Astrocyte (in vitro differentiated cells and primary cell): ENCODE data around the gene DYNLT1. TPM values are rescaled to one million over a fixed set of nuclear protein-coding genes. Genes with fewer than 3 reads are reported as not detected.

Source experiments
- DNase-seq: peaks from one replicate; pipeline ENCODE4 v3.0.0-alpha.2; 2010; ENCODE audit warnings: low read depth
- FAIRE-seq: peaks from 2 replicates; lab custom pipeline; 2011; peaks lifted over from hg19 to GRCh38; lab: Jason Lieb, UNC
- H2AFZ ChIP-seq: 2 replicates; pipeline ENCODE4 v1.6.0; 2012; ENCODE audit warnings: low read depth, low read length, inconsistent platforms
- H3K27ac ChIP-seq: 2 replicates; pipeline ENCODE4 v1.5.1; 2011; ENCODE audit warnings: low read depth, low read length, inconsistent platforms
- H3K27me3 ChIP-seq: 2 replicates; pipeline ENCODE4 v1.6.0; 2011; ENCODE audit warnings: low read length, inconsistent platforms; ENCODE audit not compliant: insufficient read depth
- H3K36me3 ChIP-seq: 2 replicates; pipeline ENCODE4 v1.5.1; 2011; ENCODE audit warnings: low read length, inconsistent platforms; ENCODE audit not compliant: insufficient read depth
- H3K4me1 ChIP-seq: 2 replicates; pipeline ENCODE4 v1.5.1; 2011; ENCODE audit warnings: low read length, inconsistent platforms; ENCODE audit not compliant: insufficient read depth
- H3K4me2 ChIP-seq: 2 replicates; pipeline ENCODE4 v1.6.0; 2012; ENCODE audit warnings: low read length, inconsistent platforms
- H3K4me3 ChIP-seq: 2 replicates; pipeline ENCODE4 v1.5.1; 2011; ENCODE audit warnings: low read depth, mild to moderate bottlenecking, low read length, inconsistent platforms; ENCODE audit not compliant: insufficient read depth
- H3K79me2 ChIP-seq: 2 replicates; pipeline ENCODE4 v1.6.0; 2012; ENCODE audit warnings: mild to moderate bottlenecking, low read length, inconsistent platforms; ENCODE audit not compliant: insufficient read depth
- H3K9ac ChIP-seq: 2 replicates; pipeline ENCODE4 v1.6.0; 2012; ENCODE audit warnings: mild to moderate bottlenecking, low read length, inconsistent platforms
- H3K9me3 ChIP-seq: 2 replicates; pipeline ENCODE4 v1.5.1; 2012; ENCODE audit warnings: low read depth, mild to moderate bottlenecking, low read length, inconsistent platforms; ENCODE audit not compliant: insufficient read depth
- H4K20me1 ChIP-seq: 2 replicates; pipeline ENCODE4 v1.6.0; 2012; ENCODE audit warnings: low read length, inconsistent platforms; ENCODE audit not compliant: insufficient read depth
- H3K27ac Mint-ChIP-seq: one replicate; pipeline ENCODE4 v1.8.0; 2021; ENCODE audit warnings: mild to moderate bottlenecking, mixed read lengths; ENCODE audit not compliant: unreplicated experiment
- H3K27me3 Mint-ChIP-seq: one replicate; pipeline ENCODE4 v1.8.0; 2021; ENCODE audit warnings: low read depth, mixed read lengths; ENCODE audit not compliant: unreplicated experiment
- H3K36me3 Mint-ChIP-seq: one replicate; pipeline ENCODE4 v1.8.0; 2021; ENCODE audit warnings: low read depth, mixed read lengths; ENCODE audit not compliant: unreplicated experiment
- H3K4me1 Mint-ChIP-seq: one replicate; pipeline ENCODE4 v1.8.0; 2021; ENCODE audit warnings: low read depth, mixed read lengths; ENCODE audit not compliant: unreplicated experiment
- H3K4me3 Mint-ChIP-seq: one replicate; pipeline ENCODE4 v1.8.0; 2021; ENCODE audit warnings: mild to moderate bottlenecking, moderate library complexity, mixed read lengths; ENCODE audit not compliant: unreplicated experiment
- H3K9me3 Mint-ChIP-seq: one replicate; pipeline ENCODE4 v1.8.0; 2021; ENCODE audit warnings: mild to moderate bottlenecking, mixed read lengths; ENCODE audit not compliant: unreplicated experiment
- EZH2 ChIP-seq: IDR thresholded peaks from 2 replicates; pipeline ENCODE4 v1.6.1; 2012; ENCODE audit warnings: mild to moderate bottlenecking, low read length, inconsistent platforms; ENCODE audit not compliant: insufficient read depth
- total RNA-seq: library from RNA; stranded (reverse); gene quantifications from 2 replicates; pipeline ENCODE4 v1.2.1, GENCODE V29; 2021
- TF ChIP-seq, protein P1 (sequence below): IDR thresholded peaks from 2 replicates; pipeline ENCODE4 v1.5.1; 2011; ENCODE audit warnings: low read depth, mild to moderate bottlenecking, inconsistent platforms, low read length, moderate library complexity; ENCODE audit not compliant: insufficient read depth

DYNLT1 gene
- total RNA-seq, 1 donor from 2014 or later = 169 TPM

GRCh38 chr6:158646023-158646910 lies 1.7 kb upstream of the DYNLT1 start:
- no peak for DNase-seq
- Histone ChIP-seq H3K27me3 (no peaks in the 10 kb centered on the region), H3K27ac (no peak overlapping the region), H3K4me2 (no peak overlapping the region), H3K9me3 (no peaks in the 10 kb centered on the region), H3K4me3 (no peak overlapping the region), H3K4me1 (peaks cover 42% of the 10 kb centered on the region), H2AFZ (no peak overlapping the region), H4K20me1 (peaks cover 12% of the 10 kb centered on the region), H3K9ac (no peak overlapping the region), H3K79me2 (peaks cover 32% of the 10 kb centered on the region), H3K36me3 (no peaks in the 10 kb centered on the region)
- Mint-ChIP-seq H3K9me3 (no peaks in the 10 kb centered on the region), H3K4me3 (peak overlapping the region; percentile 88), H3K27ac (no peak overlapping the region), H3K4me1 (peaks cover 31% of the 10 kb centered on the region), H3K36me3 (no peaks in the 10 kb centered on the region), H3K27me3 (no peaks in the 10 kb centered on the region)
- FAIRE-seq = no peak
- no peak for TF ChIP-seq EZH2
- TF ChIP-seq, protein P1, sequence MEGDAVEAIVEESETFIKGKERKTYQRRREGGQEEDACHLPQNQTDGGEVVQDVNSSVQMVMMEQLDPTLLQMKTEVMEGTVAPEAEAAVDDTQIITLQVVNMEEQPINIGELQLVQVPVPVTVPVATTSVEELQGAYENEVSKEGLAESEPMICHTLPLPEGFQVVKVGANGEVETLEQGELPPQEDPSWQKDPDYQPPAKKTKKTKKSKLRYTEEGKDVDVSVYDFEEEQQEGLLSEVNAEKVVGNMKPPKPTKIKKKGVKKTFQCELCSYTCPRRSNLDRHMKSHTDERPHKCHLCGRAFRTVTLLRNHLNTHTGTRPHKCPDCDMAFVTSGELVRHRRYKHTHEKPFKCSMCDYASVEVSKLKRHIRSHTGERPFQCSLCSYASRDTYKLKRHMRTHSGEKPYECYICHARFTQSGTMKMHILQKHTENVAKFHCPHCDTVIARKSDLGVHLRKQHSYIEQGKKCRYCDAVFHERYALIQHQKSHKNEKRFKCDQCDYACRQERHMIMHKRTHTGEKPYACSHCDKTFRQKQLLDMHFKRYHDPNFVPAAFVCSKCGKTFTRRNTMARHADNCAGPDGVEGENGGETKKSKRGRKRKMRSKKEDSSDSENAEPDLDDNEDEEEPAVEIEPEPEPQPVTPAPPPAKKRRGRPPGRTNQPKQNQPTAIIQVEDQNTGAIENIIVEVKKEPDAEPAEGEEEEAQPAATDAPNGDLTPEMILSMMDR = no peak

DNA sequence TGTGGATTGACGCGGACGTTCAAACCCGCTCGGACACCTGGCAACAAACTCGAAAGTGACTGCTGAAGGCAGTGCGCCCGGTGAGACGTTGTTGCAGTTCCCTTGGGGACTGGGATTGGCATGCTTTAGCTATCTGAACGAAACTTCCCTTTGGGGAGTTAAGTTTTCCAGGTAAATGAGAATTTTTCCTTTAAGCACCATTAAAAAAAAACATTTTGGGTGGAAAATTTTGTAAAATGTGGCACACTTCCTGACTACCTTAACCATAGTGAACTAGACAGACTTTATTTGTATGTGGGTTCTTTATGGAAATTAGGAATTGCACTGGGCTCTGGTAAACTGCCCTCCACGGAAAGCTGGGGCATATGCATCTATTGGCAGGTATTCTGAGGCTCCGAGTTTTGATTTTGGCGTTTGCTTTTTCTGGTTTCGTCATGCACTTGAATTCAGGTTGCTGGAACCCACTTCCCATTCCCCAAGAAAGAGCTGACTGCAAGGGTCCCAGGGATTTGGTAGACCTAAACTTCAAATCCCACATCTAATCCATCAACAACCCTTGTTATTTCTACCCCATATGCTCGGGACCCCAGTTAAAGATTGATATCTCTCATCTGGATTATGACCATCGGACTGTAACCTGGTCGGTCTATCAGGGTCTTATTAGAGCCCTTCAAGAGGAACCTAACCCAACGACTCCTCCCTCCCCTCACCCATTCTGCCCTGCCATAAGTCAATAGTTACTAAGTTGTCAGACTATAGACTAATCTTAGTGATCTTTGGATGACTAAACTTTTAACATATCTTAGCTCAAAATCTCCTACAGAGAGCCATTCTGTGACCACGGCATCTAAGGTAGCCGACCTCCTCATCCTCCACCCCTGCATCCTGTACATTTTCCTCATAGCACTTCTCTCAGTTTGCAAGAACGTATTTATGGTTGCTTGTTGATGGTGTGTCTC lies 800 bp upstream of the DYNLT1 start:
- peaks cover 47% of the 10 kb centered on the region for H3K4me1 ChIP-seq
- peak overlapping the region; percentile 65 for H2AFZ ChIP-seq
- H3K27me3 ChIP-seq = no peaks in the 10 kb centered on the region
- no peaks in the 10 kb centered on the region for H3K27me3 Mint-ChIP-seq
- H3K4me2 ChIP-seq = peak overlapping the region; percentile 85
- peak overlapping the region; percentile 94 for H3K4me3 ChIP-seq
- H3K36me3 ChIP-seq = no peaks in the 10 kb centered on the region
- FAIRE-seq (no peak), DNase-seq (no peak)
- H3K9ac ChIP-seq = peak overlapping the region; percentile 99
- TF ChIP-seq, protein P1 = no peak
- no peak for TF ChIP-seq EZH2
- peak overlapping the region; percentile 88 for H3K4me3 Mint-ChIP-seq
- H3K9me3 ChIP-seq = no peaks in the 10 kb centered on the region
- peak overlapping the region; percentile 55 for H3K27ac Mint-ChIP-seq
- peaks cover 36% of the 10 kb centered on the region for H3K4me1 Mint-ChIP-seq
- no peaks in the 10 kb centered on the region for H3K9me3 Mint-ChIP-seq
- peaks cover 17% of the 10 kb centered on the region for H4K20me1 ChIP-seq
- H3K79me2 ChIP-seq = peaks cover 41% of the 10 kb centered on the region
- H3K27ac ChIP-seq = peak overlapping the region; percentile 98
- peaks cover 4% of the 10 kb centered on the region for H3K36me3 Mint-ChIP-seq
